Globus pallidus (tissue), 1 donor: ENCODE data around the gene INO80B.

Source experiments
- DNase-seq: peaks from one replicate; pipeline ENCODE4 v3.0.0-alpha.2; 2015; ENCODE audit warnings: low spot score

Gene INO80B

GRCh38 chr2:74502147-74502719 is 47.3 kb downstream of the INO80B start:
- no peak for DNase-seq

GRCh38 chr2:74502720-74503505 is 48.0 kb downstream of the INO80B start:
- no peak for DNase-seq

GRCh38 chr2:74503506-74504475 is 48.9 kb downstream of the INO80B start:
- DNase-seq: no peak

- no peak for DNase-seq
Observed at GRCh38 chr2:74504591-74504990, 49.7 kb downstream of the INO80B start.

- no peak for DNase-seq
Observed at GRCh38 chr2:74505448-74506246, 50.8 kb downstream of the INO80B start.

- DNase-seq: peak; percentile 97
Observed at GRCh38 chr2:74507145-74507925, 52.4 kb downstream of the INO80B start, which contains the start of gene PCGF1. TSS of gene PCGF1 (minus strand) at chr2:74507695. CDS start at chr2:74507668, 27 bp downstream.
